Stomach (tissue), 19 donors: ENCODE data around the gene DHCR24. TPM values are rescaled to one million over a fixed set of nuclear protein-coding genes. Genes with fewer than 3 reads are reported as not detected.
"Not testable (repeated sequence)": the region's sequence is repeated elsewhere in the genome, so short reads cannot be mapped to it uniquely, and the experiment has no call there.

Experiments used
- DNase-seq, 2 donors: peaks; one replicate each; pipeline versions ENCODE4 v3.0.0 to v3.0.0-alpha.2; 2013 to 2019
- H3K27ac ChIP-seq, 5 donors: fragments of 200-600 bp in 4 of 5; sonication (generic) in 4 of 5; one replicate each; pipeline ENCODE4 v1.5.1; 2013 to 2019; ENCODE audit warnings: mild to moderate bottlenecking in 1 of 5, moderate library complexity in 1 of 5
- H3K27me3 ChIP-seq, 3 donors: fragments of 200-600 bp; sonication (generic); one replicate each; pipeline ENCODE4 v1.5.1; 2017 to 2019; ENCODE audit warnings: mixed run types in 1 of 3
- H3K36me3 ChIP-seq, 4 donors: fragments of 200-600 bp; sonication (generic); 1 replicate in 3 of 4; 2 replicates in 1 of 4; pipeline ENCODE4 v1.5.1; 2016 to 2019
- H3K4me1 ChIP-seq, 4 donors: fragments of 200-600 bp; sonication (generic); one replicate each; pipeline ENCODE4 v1.5.1; 2016 to 2019
- H3K4me3 ChIP-seq, 4 donors: fragments of 200-600 bp; sonication (generic) in 3 of 4; one replicate each; pipeline ENCODE4 v1.5.1; 2016 to 2019; ENCODE audit warnings: mild to moderate bottlenecking in 1 of 4
- H3K9me3 ChIP-seq, 4 donors: fragments of 200-600 bp; sonication (generic); one replicate each; pipeline ENCODE4 v1.5.1; 2016 to 2019
- CTCF ChIP-seq, 7 experiments: fragments of 450-650 bp in 4 of 7; fragments of 200-600 bp in 3 of 7; sonication (generic) in 3 of 7; IDR thresholded peaks; one replicate each; pipeline ENCODE4 v1.5.1; 2016 to 2019; ENCODE audit warnings: antibody characterized with exemption in 7 of 7, control low read depth in 2 of 7, mild to moderate bottlenecking in 1 of 7
- EP300 ChIP-seq: sonication (generic); formaldehyde crosslinking; IDR thresholded peaks from one replicate; pipeline ENCODE4 v1.6.1; 2017; ENCODE audit warnings: antibody characterized with exemption
- POLR2A ChIP-seq, 4 donors: fragments of 450-650 bp; IDR thresholded peaks; one replicate each; pipeline ENCODE4 v1.6.1; 2016; ENCODE audit warnings: antibody characterized with exemption in 4 of 4, control low read depth in 2 of 4, mild to moderate bottlenecking in 1 of 4, moderate library complexity in 1 of 4
- POLR2AphosphoS5 ChIP-seq, 3 donors: sonication (generic); formaldehyde crosslinking; IDR thresholded peaks; one replicate each; pipeline ENCODE4 v1.6.1; 2016; ENCODE audit warnings: antibody characterized with exemption in 3 of 3
- WGBS, 5 donors: extraction: QIAGEN DNeasy Blood & Tissue Kit in 3 of 5; methylation state at CpG; one replicate each; pipeline versions ENCODE4 v1.1.5 to v1.1.7; 2013 to 2018; 5-methylcytosine and 5-hydroxymethylcytosine counted together
- intact Hi-C: fragments of 100-400 bp; cut with DNase I; formaldehyde crosslinking; loops from one replicate; pipeline ENCODE4 v1.15.1; 2023; ENCODE audit warnings: low total_unique reads
- long read RNA-seq, 10 donors: transcript quantifications; one replicate each; lab custom pipeline, GENCODE V29; 2026
- polyA plus RNA-seq, 3 donors: library from polyadenylated mRNA; stranded (reverse); fragments of 200-250 nt; gene quantifications; one replicate each; pipeline ENCODE4 v1.2.3, GENCODE V29; 2013
- total RNA-seq, 5 donors: library from RNA; depleted of rRNA; stranded (reverse); fragments of >200 nt; gene quantifications; one replicate each; pipeline versions ENCODE4 v1.1.0 to v1.2.3, GENCODE V29; 2014 to 2016
- donor health status: healthy with polysubstance abuse.
- donor health status: Bipolar disorder and iron deficiency.
- donor health status: healthy.

Gene DHCR24
- 100 to 1,000 TPM in 1 of 5 donors, 10 to 100 TPM in 4; 25.7 to 347 (median 67.9) TPM for total RNA-seq
- polyA plus RNA-seq, result 10 to 100 TPM; 20.0 to 77.5 (median 70.1) TPM
- long read RNA-seq, donor 1, full-length matches to known transcripts, result 1 of 1 reads
- long read RNA-seq, donor 1, partial matches to known transcripts, result 0 of 1 reads
- long read RNA-seq, donor 1, other reads (novel, unspliced or antisense), result 0 of 1 reads
- long read RNA-seq, donor 2, full-length matches to known transcripts, result 5 of 5 reads
- long read RNA-seq, donor 2, partial matches to known transcripts, result 0 of 5 reads
- long read RNA-seq, donor 2, other reads (novel, unspliced or antisense), result 0 of 5 reads
- long read RNA-seq, donor 3, full-length matches to known transcripts, result 10 of 10 reads
- long read RNA-seq, donor 3, partial matches to known transcripts, result 0 of 10 reads
- long read RNA-seq, donor 3, other reads (novel, unspliced or antisense), result 0 of 10 reads
- long read RNA-seq, donor 4, full-length matches to known transcripts, result 2 of 2 reads
- long read RNA-seq, donor 4, partial matches to known transcripts, result 0 of 2 reads
- long read RNA-seq, donor 4, other reads (novel, unspliced or antisense), result 0 of 2 reads
- long read RNA-seq, donor 5, full-length matches to known transcripts, result 27 of 84 reads
- long read RNA-seq, donor 5, partial matches to known transcripts, result 57 of 84 reads
- long read RNA-seq, donor 5, other reads (novel, unspliced or antisense), result 0 of 84 reads
- long read RNA-seq, donor 6, result 0 reads
- long read RNA-seq, donor 7, full-length matches to known transcripts, result 13 of 13 reads
- long read RNA-seq, donor 7, partial matches to known transcripts, result 0 of 13 reads
- long read RNA-seq, donor 7, other reads (novel, unspliced or antisense), result 0 of 13 reads
- long read RNA-seq, donor 8, full-length matches to known transcripts, result 19 of 25 reads
- long read RNA-seq, donor 8, partial matches to known transcripts, result 6 of 25 reads
- long read RNA-seq, donor 8, other reads (novel, unspliced or antisense), result 0 of 25 reads
- long read RNA-seq, donor 9, full-length matches to known transcripts, result 3 of 10 reads
- long read RNA-seq, donor 9, partial matches to known transcripts, result 7 of 10 reads
- long read RNA-seq, donor 9, other reads (novel, unspliced or antisense), result 0 of 10 reads
- long read RNA-seq, donor 10, full-length matches to known transcripts, result 2 of 2 reads
- long read RNA-seq, donor 10, partial matches to known transcripts, result 0 of 2 reads
- long read RNA-seq, donor 10, other reads (novel, unspliced or antisense), result 0 of 2 reads

- TF ChIP-seq EP300 (no peak), POLR2AphosphoS5 (IDR thresholded peaks at IDR 0.05) (peak in 2 of 3 donors; percentile 70 to 74), POLR2A (IDR thresholded peaks at IDR 0.05) (peak in 1 of 4 donors; percentile 13), CTCF (IDR thresholded peaks at IDR 0.05) (no peak)
- H3K4me1 ChIP-seq, result peaks cover 37 to 70% (median 61%) of the 10 kb centered on the region in 4 donors
- intact Hi-C loops, result no loop called here
- peak; percentile 89 to 95 for DNase-seq
- H3K36me3 ChIP-seq, result peaks cover 0 to 10% (median 3%) of the 10 kb centered on the region in 4 donors
- H3K27me3 ChIP-seq, result peaks cover 0 to 3% (median 0%) of the 10 kb centered on the region in 3 donors
- peak within 1 kb of the TSS; percentile 75 to 90 (median 82) for H3K4me3 ChIP-seq
- H3K27ac ChIP-seq, result peak within 1 kb of the TSS; percentile 82 to 94 (median 86)
- 0 to 1% (median 1%) methylated on average over 49 to 109 of the region's 109 CpGs for WGBS, 5 donors
- H3K9me3 ChIP-seq, result no peaks in the 10 kb centered on the region
Observed at GRCh38 chr1:54886724-54887664, at the start of gene DHCR24. DHCR24 (minus strand) TSS chr1:54887195; CDS start chr1:54887119, 76 bp downstream.

GRCh38 chr1:54936791-54937190 is 49.8 kb upstream of the DHCR24 start:
- no peak overlapping the region for H3K27ac ChIP-seq
- no peaks in the 10 kb centered on the region for H3K27me3 ChIP-seq
- intact Hi-C loops, result no loop called here
- no peaks in the 10 kb centered on the region for H3K9me3 ChIP-seq
- H3K36me3 ChIP-seq, result no peaks in the 10 kb centered on the region
- WGBS, 5 donors, result 72 to 93% (median 88%) methylated on average over 4 of the region's 4 CpGs
- no peak overlapping the region for H3K4me3 ChIP-seq
- TF ChIP-seq CTCF (IDR thresholded peaks at IDR 0.05) (no peak), POLR2AphosphoS5 (IDR thresholded peaks at IDR 0.05) (no peak), POLR2A (IDR thresholded peaks at IDR 0.05) (no peak), EP300 (no peak)
- DNase-seq, result no peak
- no peaks in the 10 kb centered on the region for H3K4me1 ChIP-seq

- Histone ChIP-seq H3K9me3 (no peaks in the 10 kb centered on the region), H3K27me3 (no peaks in the 10 kb centered on the region), H3K4me1 (no peaks in the 10 kb centered on the region), H3K36me3 (no peaks in the 10 kb centered on the region), H3K4me3 (no peak overlapping the region), H3K27ac (no peak overlapping the region)
- TF ChIP-seq CTCF (IDR thresholded peaks at IDR 0.05), result no peak
- intact Hi-C loops, result no loop called here
- DNase-seq, result peak in 1 of 2 donors; percentile 19
Observed at GRCh38 chr1:54934869-54935268, 47.9 kb upstream of the DHCR24 start.

- intact Hi-C loops, H3K27me3 ChIP-seq, H3K36me3 ChIP-seq, H3K4me3 ChIP-seq, DNase-seq, H3K4me1 ChIP-seq, H3K9me3 ChIP-seq, H3K27ac ChIP-seq: not testable (repeated sequence)
- WGBS, 5 donors, result 87 to 91% (median 89%) methylated on average over 6 of the region's 6 CpGs
Observed at GRCh38 chr1:54934081-54934480, 47.1 kb upstream of the DHCR24 start.
